GM23338 (cell line): ENCODE results near the gene CCNG1. TPM values are rescaled to one million over a fixed set of nuclear protein-coding genes. Genes with fewer than 3 reads are reported as not detected.

Experiments used
- ATAC-seq: fragments of 200-7000 bp; cut with Tn5 transposase; 3 replicates; pipeline ENCODE4 v1.9.1; 2020
- DNase-seq: peaks from one replicate; pipeline ENCODE4 v3.0.0-alpha.2; 2015; ENCODE audit warnings: low spot score
- H2AFZ ChIP-seq: fragments of 200-600 bp; sonication (generic); 2 replicates; pipeline ENCODE4 v1.8.0; 2016; ENCODE audit warnings: antibody characterized with exemption, mild to moderate bottlenecking, moderate library complexity
- H3F3A ChIP-seq: fragments of 200-600 bp; sonication (generic); replicated peaks from 2 replicates; pipeline ENCODE4 v1.8.0; 2017; ENCODE audit warnings: antibody characterized with exemption, mixed run types, low read depth
- H3K27ac ChIP-seq: fragments of 200-600 bp; sonication (generic); 2 replicates; pipeline ENCODE4 v1.6.1; 2016; ENCODE audit warnings: low read depth
- H3K27me3 ChIP-seq: fragments of 200-600 bp; sonication (generic); 2 replicates; pipeline ENCODE4 v1.8.0; 2016; ENCODE audit warnings: mild to moderate bottlenecking, mixed run types, moderate library complexity; ENCODE audit not compliant: insufficient read depth
- H3K36me3 ChIP-seq: fragments of 200-600 bp; sonication (generic); 2 replicates; pipeline ENCODE4 v1.8.0; 2016; ENCODE audit warnings: mild to moderate bottlenecking; ENCODE audit not compliant: insufficient read depth
- H3K4me1 ChIP-seq: fragments of 200-600 bp; sonication (generic); 2 replicates; pipeline ENCODE4 v1.8.0; 2016; ENCODE audit warnings: mild to moderate bottlenecking, moderate library complexity; ENCODE audit not compliant: insufficient read depth
- H3K4me2 ChIP-seq: fragments of 200-600 bp; sonication (generic); 2 replicates; pipeline ENCODE4 v1.7.1; 2017; ENCODE audit warnings: mixed run types
- H3K4me3 ChIP-seq: fragments of 200-600 bp; sonication (generic); 2 replicates; pipeline ENCODE4 v1.6.1; 2016; ENCODE audit warnings: mixed run types
- H3K79me2 ChIP-seq: fragments of 200-600 bp; sonication (generic); replicated peaks from 2 replicates; pipeline ENCODE4 v1.8.0; 2017; ENCODE audit warnings: mild to moderate bottlenecking; ENCODE audit not compliant: insufficient read depth
- H3K9me2 ChIP-seq: fragments of 200-600 bp; sonication (generic); 2 replicates; pipeline ENCODE4 v1.8.0; 2017; ENCODE audit not compliant: insufficient read depth
- H4K20me1 ChIP-seq: fragments of 200-600 bp; sonication (generic); replicated peaks from 2 replicates; pipeline ENCODE4 v1.8.0; 2017; ENCODE audit warnings: mild to moderate bottlenecking; ENCODE audit not compliant: insufficient read depth
- H3K27ac Mint-ChIP-seq: 2 replicates; pipeline ENCODE4 v1.8.0; 2020; ENCODE audit warnings: inconsistent platforms, mild to moderate bottlenecking, moderate library complexity, mixed read lengths
- H3K27me3 Mint-ChIP-seq: 3 replicates; pipeline ENCODE4 v1.8.0; 2022; ENCODE audit warnings: low read depth, mild to moderate bottlenecking, moderate library complexity, mixed read lengths, inconsistent platforms; ENCODE audit not compliant: insufficient read depth, poor library complexity
- H3K36me3 Mint-ChIP-seq: 3 replicates; pipeline ENCODE4 v1.8.0; 2021; ENCODE audit warnings: low read depth, mild to moderate bottlenecking, inconsistent platforms, moderate library complexity, mixed read lengths
- H3K4me1 Mint-ChIP-seq: 3 replicates; pipeline ENCODE4 v1.8.0; 2020; ENCODE audit warnings: mild to moderate bottlenecking, inconsistent platforms, mixed read lengths
- H3K4me3 Mint-ChIP-seq: 3 replicates; pipeline ENCODE4 v1.8.0; 2021; ENCODE audit warnings: moderate library complexity, mild to moderate bottlenecking, inconsistent platforms, mixed read lengths
- H3K9me3 Mint-ChIP-seq: 3 replicates; pipeline ENCODE4 v1.8.0; 2020; ENCODE audit warnings: moderate library complexity, mild to moderate bottlenecking, inconsistent platforms, mixed read lengths
- CREB1 ChIP-seq: fragments of 250-450 bp; sonication (Bioruptor Pico); IDR thresholded peaks from 2 replicates; pipeline ENCODE4 v1.5.0; 2020; ENCODE audit warnings: low read depth, mild to moderate bottlenecking, moderate library complexity
- CTCF ChIP-seq, 2 experiments: fragments of 200-600 bp in 1 of 2; sonication (generic) in 1 of 2; conservative IDR thresholded peaks; 2 replicates each; pipeline versions ENCODE4 v1.5.1 to v1.6.1; 2016 to 2017; ENCODE audit warnings: antibody characterized with exemption in 2 of 2, low read depth in 2 of 2, mild to moderate bottlenecking in 2 of 2, moderate library complexity in 1 of 2
- ETS1 ChIP-seq: IDR thresholded peaks from 2 replicates; pipeline ENCODE4 v1.6.1; 2016; ENCODE audit warnings: antibody characterized with exemption
- EZH2 ChIP-seq: fragments of 200-600 bp; sonication (generic); IDR thresholded peaks from one replicate; pipeline ENCODE4 v1.8.0; 2017; ENCODE audit warnings: antibody characterized with exemption, mild to moderate bottlenecking, low read depth; ENCODE audit not compliant: unreplicated experiment
- EZH2phosphoT487 ChIP-seq: fragments of 200-600 bp; sonication (generic); IDR thresholded peaks from one replicate; pipeline ENCODE4 v1.8.1; 2018; ENCODE audit warnings: antibody characterized with exemption; ENCODE audit not compliant: unreplicated experiment
- JUNB ChIP-seq: IDR thresholded peaks from one replicate; pipeline ENCODE4 v1.6.1; 2016; ENCODE audit warnings: antibody characterized with exemption; ENCODE audit not compliant: unreplicated experiment
- NANOG ChIP-seq: IDR thresholded peaks from 2 replicates; pipeline ENCODE4 v1.6.1; 2016; ENCODE audit warnings: antibody characterized with exemption, borderline replicate concordance
- POLR2AphosphoS5 ChIP-seq: IDR thresholded peaks from 2 replicates; pipeline ENCODE4 v1.6.1; 2016; ENCODE audit warnings: antibody characterized with exemption, low read depth
- REST ChIP-seq: IDR thresholded peaks from one replicate; pipeline ENCODE4 v1.6.1; 2018; ENCODE audit warnings: antibody characterized with exemption; ENCODE audit not compliant: unreplicated experiment
- STAT1 ChIP-seq: IDR thresholded peaks from one replicate; pipeline ENCODE4 v1.6.1; 2016; ENCODE audit warnings: antibody characterized with exemption; ENCODE audit not compliant: unreplicated experiment
- ZNF114 ChIP-seq: fragments of 250-450 bp; sonication (Bioruptor Pico); IDR thresholded peaks from 2 replicates; pipeline ENCODE4 v1.5.0; 2020; ENCODE audit warnings: mild to moderate bottlenecking, moderate library complexity
- ZNF331 ChIP-seq: fragments of 250-450 bp; sonication (Bioruptor Pico); IDR thresholded peaks from 2 replicates; pipeline ENCODE4 v1.5.0; 2020; ENCODE audit warnings: low read depth, mild to moderate bottlenecking, moderate library complexity
- polyA plus RNA-seq: library from polyadenylated mRNA; unstranded; fragments of >200 nt; fragmentation: Nextera tagmentation; extraction: Ambion mirVana; gene quantifications from 2 replicates; pipeline ENCODE4 v1.2.1, GENCODE V29; 2016
- total RNA-seq: library from RNA; depleted of rRNA; stranded (reverse); fragments of >200 nt; shearing (Covaris generic); gene quantifications from 2 replicates; pipeline ENCODE4 v1.2.3, GENCODE V29; 2014

The CCNG1 gene
- total and polyA plus RNA-seq, 2 experiments from 2014 or later, result 431 to 496 TPM

- Histone ChIP-seq H3F3A (peaks cover 9% of the 10 kb centered on the region; the same call in 1 of the 2 replicates), H3K9me2 (no peaks in the 10 kb centered on the region; the same call in 1 of the 2 replicates), H3K4me3 (peak overlapping the region; percentile 79), H3K36me3 (peaks cover 16% of the 10 kb centered on the region; the same call in 1 of the 2 replicates), H3K4me1 (peaks cover 12% of the 10 kb centered on the region), H3K4me2 (peak overlapping the region; percentile 96), H3K27ac (peak overlapping the region; percentile 99), H3K27me3 (no peaks in the 10 kb centered on the region), H2AFZ (peak overlapping the region; percentile 86; the same call in 1 of the 2 replicates), H4K20me1 (no peaks in the 10 kb centered on the region), H3K79me2 (peaks cover 60% of the 10 kb centered on the region)
- H3K27ac Mint-ChIP-seq, result peak overlapping the region; percentile 100
- DNase-seq (no peak), ATAC-seq (no peak)
- TF ChIP-seq STAT1, result no peak
- no peak for TF ChIP-seq NANOG
- no peak for TF ChIP-seq CREB1 (CRISPR knock-in tag)
- no peak for TF ChIP-seq EZH2phosphoT487
- no peak for TF ChIP-seq JUNB
- TF ChIP-seq ETS1, result no peak
- no peak for TF ChIP-seq REST
- TF ChIP-seq CTCF (conservative IDR thresholded peaks at IDR 0.05; ENCODE audit: low read depth in 2 of 2), result no peak
- no peak for TF ChIP-seq ZNF114
- TF ChIP-seq ZNF331, result no peak
- no peak for TF ChIP-seq POLR2AphosphoS5
- no peak for TF ChIP-seq EZH2
- peaks cover 36% of the 10 kb centered on the region for H3K36me3 Mint-ChIP-seq
- peak overlapping the region; percentile 99 for H3K4me3 Mint-ChIP-seq
- H3K9me3 Mint-ChIP-seq, result peaks cover 3% of the 10 kb centered on the region; the same call in 2 of the 3 replicates
- H3K4me1 Mint-ChIP-seq, result peaks cover 7% of the 10 kb centered on the region
- peaks cover 13% of the 10 kb centered on the region for H3K27me3 Mint-ChIP-seq
Measured at GRCh38 chr5:163459462-163459818, 22.0 kb downstream of the CCNG1 start.
